Measurements from ENCODE around the gene GATD1. TPM values are rescaled to one million over a fixed set of nuclear protein-coding genes. Genes with fewer than 3 reads are reported as not detected.

GATD1 gene
- total and polyA plus RNA-seq, 9 of the 15 experiments (the other 6 are each of a cell fraction or from before 2014, with no cell fraction given), result 2.8 to 144 (median 36.9) TPM

- TF ChIP-seq ZBTB7A (IDR thresholded peaks at IDR 0.05; ENCODE audit: borderline replicate concordance, control insufficient read depth, low read depth, low read length) (peak; percentile 52; the same call in 1 of the 2 replicates), TRIM28 (IDR thresholded peaks at IDR 0.05) (no peak), TEAD1 (CRISPR knock-in tag; IDR thresholded peaks at IDR 0.05) (no peak), YBX1 (IDR thresholded peaks at IDR 0.05) (no peak), PHB (CRISPR knock-in tag; IDR thresholded peaks at IDR 0.05) (0 out of 2 replicates have a peak, but pooled peaks have one; percentile 43), EWSR1 (IDR thresholded peaks at IDR 0.05; ENCODE audit: borderline replicate concordance, low read depth, partially characterized antibody) (no peak), SMAD2 (IDR thresholded peaks at IDR 0.05; ENCODE audit: low read depth, low read length) (no peak), ZHX1 (conservative IDR thresholded peaks at IDR 0.05; ENCODE audit: low read length) (no peak), SRSF7 (optimal IDR thresholded peaks at IDR 0.05; ENCODE audit: low read depth, low read length) (no peak), CBX2 (IDR thresholded peaks at IDR 0.05; ENCODE audit: insufficient read depth, low read length, poor library complexity, severe bottlenecking) (no peak), NONO (IDR thresholded peaks at IDR 0.05; ENCODE audit: low read depth in 2 of 2, low read length in 1 of 2) (no peak), NCOA4 (IDR thresholded peaks at IDR 0.05; ENCODE audit: partially characterized antibody) (no peak), ELF1 (tag; IDR thresholded peaks at IDR 0.05) (no peak), BDP1 (IDR thresholded peaks at IDR 0.05; ENCODE audit: insufficient read depth, insufficient read length) (no peak), FOXA3 (CRISPR knock-in tag; conservative IDR thresholded peaks at IDR 0.05 in 1 of 2, IDR thresholded peaks at IDR 0.05 in 1 of 2) (peak in 1 of 2 experiments; percentile 59; a peak in 1 of 4 replicates)
- TF ChIP-seq, protein P1, sequence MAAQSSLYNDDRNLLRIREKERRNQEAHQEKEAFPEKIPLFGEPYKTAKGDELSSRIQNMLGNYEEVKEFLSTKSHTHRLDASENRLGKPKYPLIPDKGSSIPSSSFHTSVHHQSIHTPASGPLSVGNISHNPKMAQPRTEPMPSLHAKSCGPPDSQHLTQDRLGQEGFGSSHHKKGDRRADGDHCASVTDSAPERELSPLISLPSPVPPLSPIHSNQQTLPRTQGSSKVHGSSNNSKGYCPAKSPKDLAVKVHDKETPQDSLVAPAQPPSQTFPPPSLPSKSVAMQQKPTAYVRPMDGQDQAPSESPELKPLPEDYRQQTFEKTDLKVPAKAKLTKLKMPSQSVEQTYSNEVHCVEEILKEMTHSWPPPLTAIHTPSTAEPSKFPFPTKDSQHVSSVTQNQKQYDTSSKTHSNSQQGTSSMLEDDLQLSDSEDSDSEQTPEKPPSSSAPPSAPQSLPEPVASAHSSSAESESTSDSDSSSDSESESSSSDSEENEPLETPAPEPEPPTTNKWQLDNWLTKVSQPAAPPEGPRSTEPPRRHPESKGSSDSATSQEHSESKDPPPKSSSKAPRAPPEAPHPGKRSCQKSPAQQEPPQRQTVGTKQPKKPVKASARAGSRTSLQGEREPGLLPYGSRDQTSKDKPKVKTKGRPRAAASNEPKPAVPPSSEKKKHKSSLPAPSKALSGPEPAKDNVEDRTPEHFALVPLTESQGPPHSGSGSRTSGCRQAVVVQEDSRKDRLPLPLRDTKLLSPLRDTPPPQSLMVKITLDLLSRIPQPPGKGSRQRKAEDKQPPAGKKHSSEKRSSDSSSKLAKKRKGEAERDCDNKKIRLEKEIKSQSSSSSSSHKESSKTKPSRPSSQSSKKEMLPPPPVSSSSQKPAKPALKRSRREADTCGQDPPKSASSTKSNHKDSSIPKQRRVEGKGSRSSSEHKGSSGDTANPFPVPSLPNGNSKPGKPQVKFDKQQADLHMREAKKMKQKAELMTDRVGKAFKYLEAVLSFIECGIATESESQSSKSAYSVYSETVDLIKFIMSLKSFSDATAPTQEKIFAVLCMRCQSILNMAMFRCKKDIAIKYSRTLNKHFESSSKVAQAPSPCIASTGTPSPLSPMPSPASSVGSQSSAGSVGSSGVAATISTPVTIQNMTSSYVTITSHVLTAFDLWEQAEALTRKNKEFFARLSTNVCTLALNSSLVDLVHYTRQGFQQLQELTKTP (IDR thresholded peaks at IDR 0.05; ENCODE audit: low read depth in 1 of 2, partially characterized antibody in 2 of 2), result no peak
- TF ChIP-seq, protein P2, sequence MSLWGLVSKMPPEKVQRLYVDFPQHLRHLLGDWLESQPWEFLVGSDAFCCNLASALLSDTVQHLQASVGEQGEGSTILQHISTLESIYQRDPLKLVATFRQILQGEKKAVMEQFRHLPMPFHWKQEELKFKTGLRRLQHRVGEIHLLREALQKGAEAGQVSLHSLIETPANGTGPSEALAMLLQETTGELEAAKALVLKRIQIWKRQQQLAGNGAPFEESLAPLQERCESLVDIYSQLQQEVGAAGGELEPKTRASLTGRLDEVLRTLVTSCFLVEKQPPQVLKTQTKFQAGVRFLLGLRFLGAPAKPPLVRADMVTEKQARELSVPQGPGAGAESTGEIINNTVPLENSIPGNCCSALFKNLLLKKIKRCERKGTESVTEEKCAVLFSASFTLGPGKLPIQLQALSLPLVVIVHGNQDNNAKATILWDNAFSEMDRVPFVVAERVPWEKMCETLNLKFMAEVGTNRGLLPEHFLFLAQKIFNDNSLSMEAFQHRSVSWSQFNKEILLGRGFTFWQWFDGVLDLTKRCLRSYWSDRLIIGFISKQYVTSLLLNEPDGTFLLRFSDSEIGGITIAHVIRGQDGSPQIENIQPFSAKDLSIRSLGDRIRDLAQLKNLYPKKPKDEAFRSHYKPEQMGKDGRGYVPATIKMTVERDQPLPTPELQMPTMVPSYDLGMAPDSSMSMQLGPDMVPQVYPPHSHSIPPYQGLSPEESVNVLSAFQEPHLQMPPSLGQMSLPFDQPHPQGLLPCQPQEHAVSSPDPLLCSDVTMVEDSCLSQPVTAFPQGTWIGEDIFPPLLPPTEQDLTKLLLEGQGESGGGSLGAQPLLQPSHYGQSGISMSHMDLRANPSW (CRISPR knock-in tag; IDR thresholded peaks at IDR 0.05), result 0 out of 2 replicates have a peak, but pooled peaks have one; percentile 85
These were observed 31.4 kb upstream of the GATD1 start (continued) for GRCh38 chr11:808427-809286.

Measured in K562 (cell line).